NCI-H2171 (cell line): ENCODE measurements around the gene FNIP2.
"Not testable (repeated sequence)": the region's sequence is repeated elsewhere in the genome, so short reads cannot be mapped to it uniquely, and the experiment has no call there.

Source experiments
- DNase-seq: peaks from one replicate; lab custom pipeline; 2025; lab: John Stamatoyannopoulos, UW

FNIP2 gene

DNA sequence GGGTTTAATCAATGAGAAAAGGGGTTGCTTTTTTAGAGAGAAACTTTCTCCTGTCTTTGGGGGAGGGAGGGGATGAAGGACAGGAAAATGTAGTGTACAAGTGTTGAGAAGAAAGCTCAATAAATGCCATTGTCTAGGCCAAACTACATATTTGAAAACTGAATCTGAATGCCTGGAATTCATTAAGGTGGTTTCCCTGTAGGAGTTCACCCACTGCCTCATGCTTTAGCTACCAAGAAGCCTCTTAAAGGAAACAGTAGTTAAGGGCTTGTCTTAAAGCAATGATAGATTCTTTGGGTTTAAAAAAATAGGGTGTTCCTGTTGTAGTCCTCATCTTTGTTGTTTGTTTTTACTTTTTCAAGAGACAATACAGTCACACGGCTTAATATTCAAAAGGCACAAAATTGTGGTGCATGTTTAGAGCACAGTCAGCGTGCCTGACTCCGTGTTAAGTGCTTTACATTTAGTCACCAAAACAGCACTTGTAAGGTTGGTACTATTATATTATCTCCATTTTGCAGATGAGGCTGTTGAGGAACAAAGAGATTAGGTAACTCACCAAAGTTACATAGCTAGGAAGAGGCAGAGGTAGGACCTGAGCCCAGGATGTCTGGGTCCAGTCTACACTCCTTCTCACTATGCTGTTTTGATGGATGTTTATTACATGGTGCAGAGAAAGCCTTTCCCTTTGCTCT lies 46.0 kb downstream of the FNIP2 start:
- DNase-seq: no peak

DNA sequence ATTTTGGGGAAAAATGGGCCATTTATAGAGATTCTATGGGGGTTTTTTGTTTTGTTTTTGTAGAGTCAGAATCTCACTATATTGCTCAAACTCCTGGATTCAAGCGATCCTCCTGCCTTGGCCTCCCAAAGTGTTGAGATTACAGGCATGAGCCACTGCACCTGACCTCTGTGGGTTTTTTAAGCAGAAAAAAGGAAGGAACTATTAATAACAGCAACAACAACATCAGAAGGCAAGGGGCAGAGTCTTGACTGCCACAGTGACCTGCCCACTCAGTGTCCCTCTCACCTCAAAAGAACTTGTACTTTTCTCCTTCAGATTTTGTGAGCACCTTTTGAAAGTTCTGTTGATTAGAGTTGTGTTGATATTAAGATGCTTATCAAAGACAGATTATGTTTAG lies 48.1 kb downstream of the FNIP2 start:
- DNase-seq: no peak

DNA sequence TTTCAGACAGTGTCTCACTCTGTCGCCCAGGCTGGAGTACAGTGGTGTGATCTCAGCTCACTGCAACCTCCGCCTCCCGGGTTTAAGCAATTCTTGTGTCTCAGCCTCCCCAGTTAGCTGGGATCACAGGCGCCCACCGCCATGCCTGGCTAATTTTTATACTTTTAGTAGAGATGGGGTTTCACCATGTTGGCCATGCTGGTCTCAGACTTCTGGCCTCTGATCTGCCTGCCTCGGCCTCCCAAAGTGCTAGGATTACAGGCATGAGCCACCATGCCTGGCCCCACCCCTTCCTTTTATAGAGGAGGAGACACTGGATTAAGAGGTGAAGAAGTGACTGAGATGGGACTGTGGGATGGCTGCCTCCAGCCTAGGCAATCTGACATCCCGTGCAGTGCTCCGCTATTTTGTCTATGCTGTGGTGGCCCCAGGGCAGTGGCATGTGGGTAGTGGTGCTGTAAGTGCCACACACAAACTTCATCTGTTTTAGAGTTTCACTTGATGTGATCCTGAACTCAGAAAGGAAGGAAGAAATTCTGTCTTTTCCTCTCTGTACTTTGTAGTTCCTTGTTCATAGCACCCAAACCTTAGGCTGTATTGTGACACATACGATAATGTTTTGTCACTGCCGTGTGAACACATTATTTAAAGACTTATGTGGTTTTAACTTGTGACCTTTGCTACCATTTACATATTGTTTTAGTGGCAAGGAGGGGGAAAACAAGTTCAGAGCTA lies 48.9 kb downstream of the FNIP2 start:
- DNase-seq: no peak

GRCh38 chr4:158818560-158819140 lies 49.8 kb downstream of the FNIP2 start:
- no peak for DNase-seq

- DNase-seq: no peak
Observed at GRCh38 chr4:158819942-158820786, 51.3 kb downstream of the FNIP2 start.

DNA sequence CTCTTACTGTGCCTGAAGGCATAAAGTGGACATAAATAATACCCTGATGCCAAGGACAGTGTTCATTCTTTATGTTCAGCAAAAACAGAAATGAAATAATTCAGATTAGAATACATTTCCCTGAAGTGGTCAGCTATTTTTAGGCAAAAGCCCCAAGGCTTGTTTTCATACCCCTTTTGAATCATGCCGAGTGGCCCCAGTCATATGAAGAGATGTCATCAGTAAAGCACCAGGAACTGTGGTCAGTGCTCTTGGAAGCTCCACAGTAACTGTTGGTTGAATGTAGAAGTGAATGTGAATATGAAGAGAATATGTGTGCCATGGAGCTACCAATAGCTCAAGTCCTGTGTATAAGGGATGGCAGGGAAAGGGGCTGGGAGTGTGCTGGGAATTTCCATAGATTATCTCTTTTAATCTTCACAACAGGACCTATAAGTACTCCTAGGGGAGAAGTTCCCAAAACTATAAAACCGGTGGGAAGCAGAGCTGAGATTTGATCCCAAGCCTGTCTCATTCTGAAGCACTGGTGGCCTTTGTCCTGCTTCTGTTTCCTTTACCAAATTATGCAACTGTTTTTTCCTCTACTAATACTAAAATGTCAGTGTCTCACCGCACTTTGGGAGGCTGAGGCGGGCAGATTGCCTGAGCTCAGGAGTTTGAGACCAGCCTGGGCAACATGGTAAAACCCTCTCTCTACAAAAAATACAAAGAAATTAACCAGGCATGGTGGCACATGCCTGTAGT lies 52.6 kb downstream of the FNIP2 start:
- DNase-seq: no peak

GRCh38 chr4:158822348-158822747 lies 53.5 kb downstream of the FNIP2 start:
- no peak for DNase-seq

- no peak for DNase-seq
Observed at GRCh38 chr4:158823461-158823873, 54.6 kb downstream of the FNIP2 start.

DNA sequence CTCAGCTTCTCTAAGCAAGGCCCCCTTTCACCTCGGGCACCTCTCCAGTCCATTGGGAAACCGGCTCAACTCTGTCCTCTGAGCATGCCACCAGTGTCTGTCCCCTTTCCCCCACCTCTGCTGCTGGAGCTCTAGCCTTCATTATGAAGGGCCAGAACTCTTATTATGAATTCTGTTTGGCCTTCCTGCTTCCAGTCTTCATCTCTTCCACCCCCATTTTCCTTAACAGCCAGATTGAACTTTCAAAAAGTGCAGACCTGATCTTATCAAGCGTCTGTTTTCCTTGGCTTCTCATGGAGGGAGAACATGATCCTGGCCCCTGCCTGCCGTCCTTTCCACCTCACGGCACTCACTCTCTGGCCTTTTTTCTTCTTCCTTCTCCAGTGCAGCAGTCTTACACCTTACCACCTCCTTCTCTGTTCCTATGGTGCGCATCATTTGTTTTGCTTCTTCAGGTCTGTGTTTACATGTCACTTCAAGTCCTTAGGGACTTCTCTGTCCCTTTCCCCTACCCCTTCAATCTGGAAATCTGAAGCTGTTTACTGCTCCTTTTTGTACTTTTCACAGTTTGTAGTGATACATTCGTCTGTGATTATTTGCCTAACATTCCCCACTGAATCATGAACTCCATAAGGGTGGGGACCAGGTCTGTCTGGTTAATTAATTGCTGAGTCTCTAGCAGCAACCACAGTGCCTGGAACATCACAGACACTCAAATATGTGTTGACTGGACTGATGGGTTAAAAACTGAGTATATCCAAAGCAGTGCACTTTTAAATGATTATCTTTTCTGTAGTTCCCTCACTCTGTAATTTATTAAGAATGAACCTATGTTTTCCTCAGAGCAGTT lies 55.8 kb downstream of the FNIP2 start:
- no peak for DNase-seq

- DNase-seq: no peak
Observed at GRCh38 chr4:158825433-158826036, 56.7 kb downstream of the FNIP2 start.

- DNase-seq: no peak
Observed at GRCh38 chr4:158826057-158826456, 57.2 kb downstream of the FNIP2 start.

GRCh38 chr4:158826882-158827281 lies 58.1 kb downstream of the FNIP2 start:
- DNase-seq: no peak

DNA sequence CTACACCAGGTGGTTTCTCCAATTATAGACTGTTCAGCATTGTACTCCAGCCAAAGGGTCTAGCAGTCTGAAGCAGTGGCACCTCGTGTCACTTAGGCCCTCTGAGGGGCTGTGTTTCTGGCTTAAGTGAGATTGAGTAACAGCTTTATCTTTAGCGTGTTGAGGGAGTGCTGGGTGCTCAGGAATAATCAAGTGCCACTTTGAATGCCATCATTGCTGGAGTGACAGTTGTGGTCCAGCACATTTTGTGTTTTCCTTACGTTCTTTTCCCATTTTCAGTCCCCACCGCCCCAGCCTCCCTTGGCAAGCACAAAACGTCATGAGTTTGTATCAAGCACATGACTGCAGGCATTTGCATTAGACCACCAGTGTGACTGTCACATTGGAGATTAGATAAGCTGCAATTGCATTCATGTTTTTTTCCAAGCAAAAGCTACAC lies 58.7 kb downstream of the FNIP2 start:
- DNase-seq: no peak

GRCh38 chr4:158828151-158828550 lies 59.3 kb downstream of the FNIP2 start:
- not testable (repeated sequence) for DNase-seq

DNA sequence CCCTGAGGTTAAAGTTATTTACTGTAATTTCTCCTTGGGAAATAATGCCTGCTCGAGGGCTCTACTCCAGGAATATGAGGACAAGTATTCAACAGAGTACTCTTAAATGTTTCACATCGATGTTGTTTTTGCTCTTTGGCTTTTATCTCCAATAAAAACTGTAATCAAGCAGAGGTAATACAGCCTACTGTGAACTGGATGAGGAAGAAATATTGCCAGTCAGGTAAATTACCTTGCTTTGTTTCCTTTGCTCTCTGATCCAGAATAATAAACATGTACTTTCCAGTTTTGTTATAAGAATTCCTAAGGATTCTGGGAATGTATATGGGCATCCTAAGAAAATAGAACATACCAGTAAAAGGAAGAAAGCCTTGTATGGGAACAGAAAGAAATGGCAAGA lies 60.4 kb downstream of the FNIP2 start:
- DNase-seq: no peak

DNA sequence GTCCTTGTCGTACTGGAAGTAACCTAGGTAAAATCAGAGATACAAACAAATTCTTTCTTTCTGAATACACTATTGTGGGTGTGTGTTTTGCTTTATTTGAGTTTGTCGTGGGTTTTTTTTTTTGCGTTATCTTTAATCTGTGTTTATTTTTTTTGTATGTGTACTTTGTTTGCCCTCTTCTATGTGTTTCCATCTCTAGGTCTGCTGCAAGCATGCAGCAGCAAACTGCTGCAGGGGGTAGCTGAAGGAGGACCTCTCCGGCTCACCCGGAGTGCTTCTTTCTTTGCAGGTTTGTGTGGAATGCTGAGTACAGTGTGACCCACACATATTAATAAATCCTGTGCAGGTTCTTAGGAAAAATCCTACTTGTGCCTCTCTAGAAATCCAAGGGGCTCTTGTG lies 64.8 kb downstream of the FNIP2 start:
- DNase-seq: no peak

DNA sequence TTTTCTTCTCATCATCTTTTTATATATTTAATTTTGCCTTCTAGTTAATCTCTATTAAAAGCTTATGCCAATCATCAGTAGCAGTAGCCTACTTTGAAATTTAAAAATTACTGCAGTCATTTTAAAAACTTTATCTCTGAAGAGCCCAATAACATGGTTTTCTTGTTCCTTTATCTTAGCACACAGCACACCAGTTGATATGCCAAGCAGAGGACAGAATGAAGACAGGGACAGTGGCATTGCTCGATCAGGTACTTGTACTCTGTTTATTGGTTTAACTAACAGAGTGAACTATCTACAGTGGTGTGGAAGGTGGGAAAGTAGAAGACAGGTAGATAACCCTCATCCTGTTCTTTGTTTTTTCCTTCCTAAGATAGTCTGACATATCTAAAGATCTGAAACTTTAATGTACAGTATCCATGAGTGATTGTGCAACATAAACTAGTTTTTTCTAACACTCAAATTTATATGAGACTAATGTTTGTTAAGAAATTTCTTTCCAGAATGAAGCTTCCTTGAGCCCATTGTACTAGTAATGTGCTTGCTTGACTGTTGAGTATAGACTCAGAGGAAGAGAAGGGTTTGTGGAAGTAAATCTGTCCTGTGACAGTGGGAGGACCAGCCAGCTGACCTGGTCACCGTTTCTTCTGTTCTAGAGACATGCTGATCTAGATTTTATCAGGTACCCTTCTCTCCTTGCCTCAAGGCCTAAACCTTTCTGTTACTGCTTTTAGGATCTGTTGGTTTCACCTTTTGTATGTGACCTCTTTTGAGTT lies 66.6 kb downstream of the FNIP2 start:
- no peak for DNase-seq

- no peak for DNase-seq
Observed at GRCh38 chr4:158836002-158836369, 67.2 kb downstream of the FNIP2 start.

DNA sequence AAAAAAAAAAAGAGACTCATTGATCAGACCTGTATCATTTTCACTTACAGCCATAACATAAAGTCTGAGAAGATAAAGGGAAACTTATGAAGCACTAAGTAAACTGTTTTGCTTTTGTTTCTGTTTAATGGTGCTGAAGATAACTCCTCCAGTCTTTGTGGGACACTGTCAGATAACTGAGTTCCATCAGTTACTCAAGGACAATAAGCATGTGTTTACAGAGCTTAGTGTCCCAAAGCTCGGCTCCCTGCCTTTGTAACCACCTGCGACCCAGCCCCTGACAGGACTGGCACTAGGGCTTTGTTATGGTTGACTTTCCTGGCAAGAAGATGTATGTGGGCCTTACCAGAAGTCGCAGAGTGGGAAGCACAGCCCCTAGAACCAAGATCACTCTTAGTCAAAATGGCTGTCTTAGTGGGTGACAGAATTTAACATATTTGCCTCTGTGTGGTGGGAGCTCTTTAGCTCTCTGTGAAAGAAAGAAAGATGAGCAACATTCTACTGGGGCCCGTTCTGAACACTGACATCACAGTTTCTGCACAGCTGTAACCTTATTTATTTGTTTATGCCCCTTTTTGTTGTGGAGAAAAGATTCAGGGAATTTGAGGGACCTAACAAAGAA lies 68.1 kb downstream of the FNIP2 start:
- no peak for DNase-seq
